IMR-90 (cell line): ENCODE data around the gene TAF4B. TPM values are rescaled to one million over a fixed set of nuclear protein-coding genes. Genes with fewer than 3 reads are reported as not detected.

ENCODE experiments used
- ATAC-seq: fragments of 200-7000 bp; cut with Tn5 transposase; 2 replicates; pipeline ENCODE4 v1.9.1; 2020; ENCODE audit warnings: low read depth, mild to moderate bottlenecking, moderate library complexity
- BruUV-seq: library from RNA; stranded (reverse); fragments of 400-500 nt; replicated peaks from 2 replicates; lab custom pipeline; 2021; lab: Mats Ljungman, UMichigan
- CTCF ChIA-PET: fragments of 300-600 bp; formaldehyde crosslinking; extraction: SDS; loops from one replicate; lab custom pipeline; 2021; ENCODE audit warnings: antibody characterized with exemption; lab: Yijun Ruan, JAX
- POLR2A ChIA-PET: fragments of 300-600 bp; sonication (Branson Sonifier 250); formaldehyde crosslinking; loops from one replicate; lab custom pipeline; 2022; ENCODE audit warnings: antibody characterized with exemption; ENCODE audit not compliant: unreplicated experiment; lab: Charles Lee
- DNase-seq: peaks from one replicate; pipeline ENCODE4 v3.0.0; 2013
- H2AFZ ChIP-seq: replicated peaks from 2 replicates; pipeline ENCODE3; 2013; ENCODE audit warnings: low read length, mild to moderate bottlenecking; ENCODE audit not compliant: poor library complexity
- H2AK5ac ChIP-seq: 2 replicates; pipeline ENCODE4 v1.6.1; 2013; ENCODE audit warnings: low read depth, low read length, inconsistent platforms
- H2AK9ac ChIP-seq: replicated peaks from 2 replicates; pipeline ENCODE3; 2013; ENCODE audit warnings: mild to moderate bottlenecking, low read depth, low read length, moderate library complexity; ENCODE audit not compliant: poor library complexity
- H2BK120ac ChIP-seq: 2 replicates; pipeline ENCODE4 v1.6.1; 2013; ENCODE audit warnings: low read depth, low read length, inconsistent platforms
- H2BK15ac ChIP-seq: 3 replicates; pipeline ENCODE4 v1.6.1; 2013; ENCODE audit warnings: low read depth, low read length, inconsistent platforms
- H2BK20ac ChIP-seq: 2 replicates; pipeline ENCODE4 v1.6.1; 2013; ENCODE audit warnings: low read depth, mild to moderate bottlenecking, inconsistent platforms, low read length, moderate library complexity
- H2BK5ac ChIP-seq: 2 replicates; pipeline ENCODE4 v1.6.1; 2013; ENCODE audit warnings: mild to moderate bottlenecking, low read depth, low read length, inconsistent platforms; ENCODE audit not compliant: poor library complexity, severe bottlenecking
- H3K14ac ChIP-seq: replicated peaks from 2 replicates; pipeline ENCODE4 v1.6.1; 2013; ENCODE audit warnings: low read depth, low read length, inconsistent platforms
- H3K18ac ChIP-seq: 2 replicates; pipeline ENCODE4 v1.6.1; 2013; ENCODE audit warnings: low read depth, low read length, control low read depth
- H3K23ac ChIP-seq: 2 replicates; pipeline ENCODE4 v1.6.1; 2013; ENCODE audit warnings: low read depth, low read length, inconsistent platforms
- H3K27ac ChIP-seq: 2 replicates; pipeline ENCODE4 v1.5.1; 2013; ENCODE audit warnings: mild to moderate bottlenecking, control low read depth, low read length; ENCODE audit not compliant: insufficient read depth
- H3K27me3 ChIP-seq: 2 replicates; pipeline ENCODE4 v1.6.1; 2013; ENCODE audit warnings: low read length; ENCODE audit not compliant: control insufficient read depth, insufficient read depth
- H3K36me3 ChIP-seq: 2 replicates; pipeline ENCODE4 v1.6.1; 2013; ENCODE audit warnings: low read length, mixed read lengths; ENCODE audit not compliant: control insufficient read depth, insufficient read depth
- H3K4ac ChIP-seq: 2 replicates; pipeline ENCODE4 v1.6.1; 2013; ENCODE audit warnings: low read depth, low read length, inconsistent platforms
- H3K4me1 ChIP-seq: 2 replicates; pipeline ENCODE4 v1.6.1; 2013; ENCODE audit warnings: low read length, mixed read lengths; ENCODE audit not compliant: control insufficient read depth, insufficient read depth
- H3K4me2 ChIP-seq: 2 replicates; pipeline ENCODE4 v1.6.1; 2013; ENCODE audit warnings: low read depth, mild to moderate bottlenecking, control low read depth, low read length, moderate library complexity
- H3K4me3 ChIP-seq: 2 replicates; pipeline ENCODE4 v1.5.1; 2013; ENCODE audit warnings: low read depth, mild to moderate bottlenecking, control low read depth, low read length, moderate library complexity; ENCODE audit not compliant: insufficient read depth
- H3K56ac ChIP-seq: 2 replicates; pipeline ENCODE4 v1.6.1; 2013; ENCODE audit warnings: low read length, inconsistent platforms; ENCODE audit not compliant: insufficient read depth; ENCODE audit errors: extremely low read depth
- H3K79me1 ChIP-seq, 2 experiments: 2 replicates each; pipeline ENCODE4 v1.6.1; 2013; ENCODE audit warnings: low read length in 2 of 2, inconsistent platforms in 1 of 2, low read depth in 1 of 2
- H3K9ac ChIP-seq: 2 replicates; pipeline ENCODE4 v1.6.1; 2013; ENCODE audit warnings: low read depth, low read length, control low read depth
- H3K9me1 ChIP-seq: 2 replicates; pipeline ENCODE4 v1.6.1; 2013; ENCODE audit warnings: low read length, inconsistent platforms; ENCODE audit not compliant: insufficient read depth
- H3K9me3 ChIP-seq: 2 replicates; pipeline ENCODE4 v1.6.1; 2013; ENCODE audit warnings: low read length; ENCODE audit not compliant: control insufficient read depth, insufficient read depth
- H4K20me1 ChIP-seq: 2 replicates; pipeline ENCODE4 v1.6.1; 2013; ENCODE audit warnings: low read length, inconsistent platforms; ENCODE audit not compliant: insufficient read depth
- H4K5ac ChIP-seq: 2 replicates; pipeline ENCODE4 v1.6.1; 2013; ENCODE audit warnings: mild to moderate bottlenecking, low read depth, low read length, control low read depth
- H4K8ac ChIP-seq, 2 experiments: 2 replicates each; pipeline ENCODE4 v1.6.1; 2013; ENCODE audit warnings: low read depth in 2 of 2, low read length in 2 of 2, control low read depth in 1 of 2, inconsistent platforms in 1 of 2
- H4K91ac ChIP-seq: 2 replicates; pipeline ENCODE4 v1.6.1; 2013; ENCODE audit warnings: low read depth, low read length, inconsistent platforms; ENCODE audit not compliant: insufficient read depth
- BHLHE40 ChIP-seq: fragments of 150-350 bp; IDR thresholded peaks from 2 replicates; pipeline ENCODE4 v1.6.1; 2016; ENCODE audit warnings: mild to moderate bottlenecking, low read depth, low read length
- CEBPB ChIP-seq: IDR thresholded peaks from 2 replicates; pipeline ENCODE4 v1.6.1; 2012; ENCODE audit warnings: low read depth, low read length, improper control_type of control experiment
- CHD1 ChIP-seq: IDR thresholded peaks from 2 replicates; pipeline ENCODE4 v1.6.1; 2012; ENCODE audit warnings: low read depth, low read length, improper control_type of control experiment
- FOS ChIP-seq: fragments of 150-350 bp; IDR thresholded peaks from 2 replicates; pipeline ENCODE4 v1.6.1; 2016; ENCODE audit warnings: low read depth, low read length
- MAFK ChIP-seq: IDR thresholded peaks from 2 replicates; pipeline ENCODE4 v1.6.1; 2012; ENCODE audit warnings: low read depth, low read length, improper control_type of control experiment
- MAZ ChIP-seq: IDR thresholded peaks from 2 replicates; pipeline ENCODE4 v1.6.1; 2012; ENCODE audit warnings: low read depth, mild to moderate bottlenecking, low read length, improper control_type of control experiment, moderate library complexity, borderline replicate concordance
- MXI1 ChIP-seq: IDR thresholded peaks from 2 replicates; pipeline ENCODE4 v1.6.1; 2012; ENCODE audit warnings: low read depth, mild to moderate bottlenecking, low read length, moderate library complexity, borderline replicate concordance
- NFE2L2 ChIP-seq: fragments of 150-350 bp; IDR thresholded peaks from 2 replicates; pipeline ENCODE4 v1.6.1; 2016; ENCODE audit warnings: low read depth, mild to moderate bottlenecking, low read length
- POLR2A ChIP-seq: IDR thresholded peaks from 2 replicates; pipeline ENCODE4 v1.6.1; 2012; ENCODE audit warnings: mild to moderate bottlenecking, low read depth, low read length
- RAD21 ChIP-seq: IDR thresholded peaks from 2 replicates; pipeline ENCODE4 v1.6.1; 2012; ENCODE audit warnings: low read length, improper control_type of control experiment
- RCOR1 ChIP-seq: IDR thresholded peaks from 2 replicates; pipeline ENCODE4 v1.6.1; 2012; ENCODE audit warnings: mild to moderate bottlenecking, low read length, improper control_type of control experiment; ENCODE audit not compliant: insufficient replicate concordance
- RFX5 ChIP-seq: IDR thresholded peaks from 2 replicates; pipeline ENCODE4 v1.8.0; 2012; ENCODE audit warnings: low read depth, mild to moderate bottlenecking, low read length, moderate library complexity
- SMC3 ChIP-seq: fragments of 150-350 bp; IDR thresholded peaks from 2 replicates; pipeline ENCODE4 v1.6.1; 2016; ENCODE audit warnings: low read depth, mild to moderate bottlenecking, antibody characterized with exemption, low read length, moderate library complexity
- WGBS, 2 experiments: methylation state at CpG; one replicate each; pipeline versions ENCODE4 v1.1.5 to v1.1.7; 2013; ENCODE audit warnings: missing lambda C conversion rate in 2 of 2; ENCODE audit not compliant: insufficient read length in 1 of 2; ENCODE audit errors: extremely low coverage in 2 of 2; 5-methylcytosine and 5-hydroxymethylcytosine counted together
- dilution Hi-C: fragments of 300-500 bp; cut with HindIII; formaldehyde crosslinking; loops from one replicate; pipeline ENCODE4 v1.14.3; 2018; ENCODE audit warnings: low sequenced_read_pairs; ENCODE audit not compliant: unreplicated experiment
- in situ Hi-C: fragments of 300-500 bp; cut with MboI; formaldehyde crosslinking; loops from 3 replicates; pipeline ENCODE4 v1.14.3; 2019; ENCODE audit warnings: low sequenced_read_pairs, inconsistent platforms, mixed read lengths
- intact Hi-C: fragments of 100-400 bp; cut with micrococcal nuclease; formaldehyde crosslinking; loops from 2 replicates; pipeline ENCODE4 v1.10.0; 2022
- polyA plus RNA-seq, 3 experiments: library from polyadenylated mRNA; depleted of rRNA; stranded (reverse); fragments of >200 nt; gene quantifications; 2 replicates each; pipeline ENCODE4 v1.2.3, GENCODE V29; 2012; ENCODE audit warnings: low replicate concordance in 1 of 3
- total RNA-seq: library from RNA; depleted of rRNA; stranded (reverse); fragments of >200 nt; gene quantifications from 2 replicates; pipeline ENCODE4 v1.2.3, GENCODE V29; 2012
- TF ChIP-seq, protein P1 (sequence below): fragments of 150-350 bp; IDR thresholded peaks from 2 replicates; pipeline ENCODE4 v1.6.1; 2016; ENCODE audit warnings: low read depth, mild to moderate bottlenecking, low read length, moderate library complexity, borderline replicate concordance
- TF ChIP-seq, protein P2 (sequence below): fragments of 150-350 bp; IDR thresholded peaks from 2 replicates; pipeline ENCODE4 v1.6.1; 2017; ENCODE audit warnings: mild to moderate bottlenecking, antibody characterized with exemption, low read length, low read depth
- TF ChIP-seq, protein P3 (sequence below): conservative IDR thresholded peaks from 2 replicates; pipeline ENCODE4 v1.5.1; 2012; ENCODE audit warnings: mild to moderate bottlenecking, low read depth, low read length, improper control_type of control experiment

TAF4B gene
- total and polyA plus RNA-seq, 2 of the 4 experiments (the other 2 are of a cell fraction) = 0.38 to 1.1 TPM

DNA sequence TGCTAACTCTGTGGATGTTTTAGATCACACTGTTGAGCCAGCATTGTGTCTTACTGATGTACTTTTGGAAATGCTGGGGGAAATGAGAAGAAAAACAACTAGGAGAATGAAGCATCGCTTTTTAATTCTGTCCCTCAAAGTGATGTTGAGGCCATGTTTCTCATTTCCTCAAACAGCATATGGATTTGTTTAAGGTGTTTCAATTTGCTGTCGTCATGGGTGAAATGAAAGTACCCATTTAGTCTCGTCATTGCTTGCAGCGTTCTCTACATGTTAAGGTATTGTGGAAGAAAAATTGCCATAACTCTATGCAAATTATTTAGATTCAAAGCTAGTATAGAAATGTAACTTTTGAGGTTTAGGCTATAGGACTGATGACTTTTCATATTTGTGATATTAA is 170.8 kb downstream of the TAF4B start:
- Histone ChIP-seq H2BK15ac (no peak overlapping the region), H4K91ac (no peak overlapping the region), H3K27me3 (peaks cover 9% of the 10 kb centered on the region), H3K14ac (no peak overlapping the region), H3K36me3 (no peaks in the 10 kb centered on the region), H3K79me1 (no peaks in the 10 kb centered on the region), H2AK5ac (no peak overlapping the region), H2BK5ac (no peak overlapping the region), H3K18ac (no peak overlapping the region), H4K20me1 (no peaks in the 10 kb centered on the region), H2BK120ac (no peak overlapping the region), H2BK20ac (no peak overlapping the region), H3K27ac (no peak overlapping the region), H3K56ac (no peak overlapping the region), H3K9me3 (no peaks in the 10 kb centered on the region), H3K4ac (no peak overlapping the region), H2AFZ (no peak overlapping the region), H2AK9ac (no peak overlapping the region), H3K9ac (no peak overlapping the region), H4K5ac (no peak overlapping the region), H3K4me3 (no peak overlapping the region), H3K4me1 (no peaks in the 10 kb centered on the region), H3K9me1 (no peaks in the 10 kb centered on the region), H4K8ac (no peak overlapping the region), H3K4me2 (no peak overlapping the region), H3K23ac (no peak overlapping the region)
- ChIA-PET POLR2A (no interaction called here), CTCF (no interaction called here)
- dilution Hi-C loops = no loop called here
- BruUV-seq = no TSS peak
- intact Hi-C loops = no loop called here
- no CpG with 5 or more reads among the region's 4 CpGs for WGBS, 2 experiments
- DNase-seq (no peak), ATAC-seq (no peak)
- TF ChIP-seq RFX5 (no peak), RCOR1 (no peak), BHLHE40 (no peak), RAD21 (no peak), CEBPB (no peak), MAFK (no peak), POLR2A (no peak), SMC3 (no peak), MXI1 (no peak), MAZ (no peak), NFE2L2 (no peak), CHD1 (no peak), FOS (no peak)
- TF ChIP-seq, protein P1, sequence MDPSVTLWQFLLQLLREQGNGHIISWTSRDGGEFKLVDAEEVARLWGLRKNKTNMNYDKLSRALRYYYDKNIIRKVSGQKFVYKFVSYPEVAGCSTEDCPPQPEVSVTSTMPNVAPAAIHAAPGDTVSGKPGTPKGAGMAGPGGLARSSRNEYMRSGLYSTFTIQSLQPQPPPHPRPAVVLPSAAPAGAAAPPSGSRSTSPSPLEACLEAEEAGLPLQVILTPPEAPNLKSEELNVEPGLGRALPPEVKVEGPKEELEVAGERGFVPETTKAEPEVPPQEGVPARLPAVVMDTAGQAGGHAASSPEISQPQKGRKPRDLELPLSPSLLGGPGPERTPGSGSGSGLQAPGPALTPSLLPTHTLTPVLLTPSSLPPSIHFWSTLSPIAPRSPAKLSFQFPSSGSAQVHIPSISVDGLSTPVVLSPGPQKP = no peak
- TF ChIP-seq, protein P2, sequence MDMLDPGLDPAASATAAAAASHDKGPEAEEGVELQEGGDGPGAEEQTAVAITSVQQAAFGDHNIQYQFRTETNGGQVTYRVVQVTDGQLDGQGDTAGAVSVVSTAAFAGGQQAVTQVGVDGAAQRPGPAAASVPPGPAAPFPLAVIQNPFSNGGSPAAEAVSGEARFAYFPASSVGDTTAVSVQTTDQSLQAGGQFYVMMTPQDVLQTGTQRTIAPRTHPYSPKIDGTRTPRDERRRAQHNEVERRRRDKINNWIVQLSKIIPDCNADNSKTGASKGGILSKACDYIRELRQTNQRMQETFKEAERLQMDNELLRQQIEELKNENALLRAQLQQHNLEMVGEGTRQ = no peak
- TF ChIP-seq, protein P3, sequence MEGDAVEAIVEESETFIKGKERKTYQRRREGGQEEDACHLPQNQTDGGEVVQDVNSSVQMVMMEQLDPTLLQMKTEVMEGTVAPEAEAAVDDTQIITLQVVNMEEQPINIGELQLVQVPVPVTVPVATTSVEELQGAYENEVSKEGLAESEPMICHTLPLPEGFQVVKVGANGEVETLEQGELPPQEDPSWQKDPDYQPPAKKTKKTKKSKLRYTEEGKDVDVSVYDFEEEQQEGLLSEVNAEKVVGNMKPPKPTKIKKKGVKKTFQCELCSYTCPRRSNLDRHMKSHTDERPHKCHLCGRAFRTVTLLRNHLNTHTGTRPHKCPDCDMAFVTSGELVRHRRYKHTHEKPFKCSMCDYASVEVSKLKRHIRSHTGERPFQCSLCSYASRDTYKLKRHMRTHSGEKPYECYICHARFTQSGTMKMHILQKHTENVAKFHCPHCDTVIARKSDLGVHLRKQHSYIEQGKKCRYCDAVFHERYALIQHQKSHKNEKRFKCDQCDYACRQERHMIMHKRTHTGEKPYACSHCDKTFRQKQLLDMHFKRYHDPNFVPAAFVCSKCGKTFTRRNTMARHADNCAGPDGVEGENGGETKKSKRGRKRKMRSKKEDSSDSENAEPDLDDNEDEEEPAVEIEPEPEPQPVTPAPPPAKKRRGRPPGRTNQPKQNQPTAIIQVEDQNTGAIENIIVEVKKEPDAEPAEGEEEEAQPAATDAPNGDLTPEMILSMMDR = no peak
- in situ Hi-C loops = no loop called here
